HG02678 (cell line): ENCODE results near the gene MYH3.

Experiments used
- ATAC-seq: cut with Tn5 transposase; IDR thresholded peaks from one replicate; pipeline ENCODE4 v1.9.1; 2021; ENCODE audit warnings: mild to moderate bottlenecking, moderate library complexity; ENCODE audit not compliant: unreplicated experiment

The MYH3 gene

DNA sequence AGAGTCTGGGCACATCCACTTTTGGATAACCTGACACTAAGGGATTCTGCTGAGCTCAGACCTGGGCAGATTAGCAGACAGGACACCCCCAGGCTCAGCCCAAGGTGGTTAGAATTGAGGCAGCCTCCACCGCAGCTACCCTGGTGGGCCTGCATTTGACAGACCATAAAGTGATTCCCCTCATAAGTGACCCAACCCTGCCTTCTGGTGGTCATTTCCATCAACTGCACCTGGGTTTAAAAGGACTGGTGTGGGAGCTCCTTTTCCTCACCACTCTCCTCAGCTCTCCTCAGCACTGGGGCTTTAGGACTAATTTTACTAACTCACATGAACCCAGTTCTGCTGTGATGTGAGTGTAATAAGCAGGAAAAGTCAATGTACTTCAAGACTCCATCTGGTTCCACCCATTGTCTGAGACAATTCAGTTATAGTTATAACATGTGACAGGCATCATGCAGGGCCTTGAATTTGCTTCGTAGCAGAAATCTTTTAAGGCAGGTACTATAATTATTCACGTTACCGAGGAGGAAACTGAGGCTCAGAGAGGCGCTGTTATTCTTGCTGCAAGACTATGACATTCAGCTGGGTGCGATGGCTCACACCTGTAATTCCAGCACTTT is 42.5 kb downstream of the MYH3 start:
- ATAC-seq, result no peak

DNA sequence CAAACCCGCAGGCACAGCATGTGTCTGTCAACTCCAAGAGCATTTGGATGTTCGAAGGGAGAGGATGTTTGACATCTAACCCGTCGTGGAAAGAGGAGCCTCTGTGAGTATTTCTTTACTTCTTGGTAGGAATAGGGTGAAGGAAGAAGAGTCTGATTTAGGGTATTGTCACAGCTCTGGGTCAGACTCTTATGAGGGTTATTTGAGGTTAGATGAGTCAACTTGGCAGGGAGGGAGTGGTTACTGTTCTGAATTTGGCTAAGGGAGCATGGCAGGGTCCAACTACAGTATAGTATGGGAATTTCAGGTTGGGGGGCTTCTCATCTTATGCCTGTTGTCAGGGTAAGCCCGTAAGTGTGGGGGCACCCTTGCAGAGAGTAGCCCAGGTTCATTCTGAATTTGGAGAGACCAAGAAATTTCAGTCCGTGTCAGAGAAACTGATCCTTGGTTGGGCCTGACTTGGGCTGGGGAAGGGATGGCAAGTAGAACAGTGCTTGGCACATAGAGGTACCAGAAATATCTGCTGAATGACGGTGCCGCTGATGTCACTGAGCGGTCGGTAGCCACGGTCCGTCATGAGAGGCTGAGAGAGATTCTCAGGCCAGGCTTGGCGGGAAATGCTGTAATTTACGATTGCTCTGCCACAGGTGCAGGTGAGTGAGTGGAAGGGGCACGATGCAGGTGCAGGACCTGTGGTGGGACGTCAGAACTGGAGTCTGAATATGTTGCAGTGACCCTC is 43.2 kb downstream of the MYH3 start:
- no peak for ATAC-seq

DNA sequence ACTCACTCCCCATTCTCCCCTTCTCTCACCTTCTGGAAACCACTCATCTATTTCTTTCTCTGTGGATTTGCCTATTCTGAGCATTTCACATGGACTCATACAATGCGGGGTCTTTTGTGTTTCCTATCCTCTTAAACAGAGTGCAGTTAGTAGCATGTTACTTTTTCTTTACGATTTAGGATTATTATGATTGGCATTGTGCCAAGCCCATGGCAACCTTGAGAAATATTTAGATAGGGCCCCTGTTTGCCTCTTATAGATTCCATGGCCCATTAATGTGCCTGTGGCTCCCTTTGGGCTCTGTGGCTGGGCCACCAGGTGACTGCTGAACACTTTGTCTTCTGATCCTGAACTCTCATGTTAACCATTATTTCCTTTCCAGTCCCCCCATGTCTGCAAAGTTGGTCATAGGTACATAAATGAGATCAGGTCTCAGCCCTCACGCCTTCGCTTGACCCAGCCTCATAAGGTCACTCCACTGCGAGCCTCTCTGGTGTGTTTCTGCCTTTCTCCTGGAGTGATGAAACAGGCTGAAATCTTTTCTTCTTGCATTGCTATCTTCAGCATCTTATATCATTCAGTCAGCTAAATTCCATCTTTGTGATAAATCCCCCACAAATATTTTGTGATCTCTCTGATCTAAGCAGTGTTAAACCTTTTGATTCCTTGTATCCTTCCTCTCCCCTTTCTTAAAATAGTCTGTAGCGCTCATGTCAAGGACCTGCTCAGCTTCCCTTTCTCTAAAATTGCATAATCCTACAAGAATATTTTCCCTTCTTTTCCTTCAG is 44.0 kb downstream of the MYH3 start:
- no peak for ATAC-seq

DNA sequence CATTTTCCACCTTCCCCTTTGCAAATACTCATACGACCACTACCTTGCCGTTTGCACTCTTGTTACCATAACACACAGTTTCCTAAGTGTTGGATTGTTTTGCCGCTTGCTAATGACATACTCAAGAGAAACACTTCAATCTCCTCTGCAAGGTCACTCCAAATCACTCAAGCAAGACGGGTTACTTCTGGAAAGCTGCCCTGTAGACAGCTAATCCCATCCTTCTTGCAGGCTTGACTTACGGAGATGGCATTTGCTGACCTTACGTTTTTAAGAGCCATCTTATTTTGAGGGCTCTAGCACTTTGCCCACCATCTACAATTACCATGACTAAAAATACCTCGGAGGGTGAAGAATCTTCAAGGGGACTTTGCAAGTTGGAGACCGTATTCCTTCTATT is 46.2 kb downstream of the MYH3 start:
- ATAC-seq, result no peak

DNA sequence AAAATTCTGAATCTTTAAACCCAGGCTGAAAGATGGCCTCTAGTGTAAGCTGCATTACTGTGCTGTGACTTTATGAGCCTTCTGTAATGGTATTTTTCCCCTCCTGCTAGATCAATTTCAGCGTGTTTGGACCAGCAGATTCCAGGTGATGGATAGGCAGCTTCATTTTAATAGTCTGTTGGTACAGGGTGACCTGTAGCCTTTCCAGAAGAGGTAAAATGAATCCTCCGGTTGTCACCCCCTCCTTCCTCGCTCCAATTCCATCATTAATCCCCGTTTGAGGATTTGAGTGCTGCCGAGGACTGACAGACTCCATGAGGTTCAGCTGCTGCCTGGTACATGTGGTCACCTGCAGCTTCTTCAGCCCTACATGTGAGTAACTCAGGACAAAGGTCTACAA is 48.9 kb downstream of the MYH3 start:
- ATAC-seq, result no peak

DNA sequence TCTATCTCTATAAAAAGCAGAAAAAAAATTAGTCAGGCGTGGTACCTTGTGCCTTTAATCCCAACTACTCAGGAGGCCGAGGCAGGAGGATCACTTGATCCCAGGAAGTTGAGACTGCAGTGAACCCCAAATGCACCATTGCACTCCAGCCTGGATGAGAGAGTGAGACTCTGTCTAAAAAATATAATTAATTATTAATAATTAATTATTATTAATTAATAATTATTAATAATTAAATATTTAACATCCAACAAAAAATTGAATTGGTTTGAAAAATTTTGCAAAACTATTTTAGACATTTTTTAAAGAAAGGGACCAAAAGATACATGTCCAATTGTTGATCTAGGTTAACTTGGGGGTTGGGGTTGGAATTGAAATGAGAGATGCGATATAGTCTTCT is 51.0 kb downstream of the MYH3 start:
- ATAC-seq, result no peak

DNA sequence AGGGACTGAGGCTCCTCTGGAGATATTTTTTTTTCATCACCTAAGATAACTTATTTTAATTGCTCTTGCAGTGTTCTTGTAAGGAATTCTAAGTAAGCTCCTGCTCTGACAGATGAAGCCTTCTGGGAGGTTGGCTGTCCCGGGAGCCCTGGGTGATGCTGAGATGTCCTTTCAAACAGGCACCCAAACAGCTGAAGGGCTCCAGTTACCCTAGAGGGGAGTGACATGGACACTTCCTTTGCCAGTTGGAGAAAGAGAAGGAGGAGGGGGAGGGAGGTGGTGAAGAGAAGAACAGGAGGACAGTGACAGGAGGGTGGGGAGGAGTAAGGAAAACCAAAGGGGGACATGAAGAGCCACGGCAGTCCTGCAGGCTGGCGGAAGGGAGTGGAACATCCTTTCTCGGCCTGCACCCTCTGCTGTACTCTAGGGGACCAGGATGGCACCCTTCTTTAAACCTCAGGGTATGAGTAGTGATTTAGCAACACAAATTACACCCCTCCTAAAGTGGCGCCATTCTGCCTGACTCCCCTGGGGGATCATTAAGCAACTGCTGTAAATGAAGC is 51.8 kb downstream of the MYH3 start:
- no peak for ATAC-seq

DNA sequence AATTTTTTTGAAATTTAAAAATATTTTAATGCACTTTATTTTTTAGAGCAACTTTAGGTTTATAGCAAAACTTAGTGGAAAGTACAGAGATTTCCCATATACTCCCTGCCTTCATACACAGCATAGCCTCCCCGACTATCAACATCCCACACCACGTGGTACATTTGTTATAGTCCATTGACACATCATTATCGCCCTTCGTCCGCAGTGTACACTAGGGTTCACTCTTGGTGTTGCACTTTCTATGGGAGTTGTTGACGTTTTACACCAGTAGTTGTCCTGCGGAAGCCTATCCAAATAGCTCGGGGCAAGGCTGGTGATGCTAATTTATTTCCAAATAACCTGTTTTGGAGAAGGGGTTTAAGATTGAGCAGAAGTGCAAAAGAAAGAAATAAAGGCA is 52.6 kb downstream of the MYH3 start:
- no peak for ATAC-seq

DNA sequence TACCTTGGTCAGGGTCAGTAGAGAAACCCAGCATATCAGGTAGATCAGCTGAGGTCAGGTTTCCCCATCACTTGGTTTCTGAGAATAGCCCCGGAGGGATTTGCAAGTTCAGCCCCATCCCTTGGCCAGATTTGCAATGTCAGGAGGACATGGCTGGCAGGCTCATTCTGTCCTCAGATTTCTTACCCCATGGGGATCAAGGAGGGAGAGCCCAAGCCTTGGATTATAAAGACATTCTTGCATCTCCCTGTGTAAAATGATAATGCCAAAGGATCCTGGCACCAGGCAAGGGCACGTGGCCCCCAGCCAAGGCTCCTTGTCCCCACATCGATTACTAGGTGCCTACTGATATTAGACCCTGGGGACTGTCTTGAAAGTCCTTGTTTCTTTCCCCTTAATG is 53.2 kb downstream of the MYH3 start:
- no peak for ATAC-seq

DNA sequence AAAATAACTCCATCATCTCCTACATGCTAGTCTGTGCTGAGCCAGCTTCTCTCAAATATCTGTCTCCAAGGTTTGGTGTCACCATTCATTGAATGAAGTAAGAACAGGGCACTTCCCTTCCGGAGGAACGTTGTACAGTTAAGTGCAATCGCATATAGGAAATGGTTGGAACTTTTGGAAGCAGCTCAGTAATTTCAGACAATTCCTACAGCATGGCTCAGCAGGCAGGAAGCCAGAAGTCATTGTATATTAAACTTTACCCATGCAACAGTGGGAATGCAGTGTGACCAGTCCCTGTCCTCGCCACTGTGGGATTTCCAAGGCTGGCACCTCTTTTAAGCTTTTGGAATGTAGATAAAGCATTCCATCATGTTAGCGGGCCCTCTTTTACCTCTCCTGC is 56.5 kb downstream of the MYH3 start:
- no peak for ATAC-seq

DNA sequence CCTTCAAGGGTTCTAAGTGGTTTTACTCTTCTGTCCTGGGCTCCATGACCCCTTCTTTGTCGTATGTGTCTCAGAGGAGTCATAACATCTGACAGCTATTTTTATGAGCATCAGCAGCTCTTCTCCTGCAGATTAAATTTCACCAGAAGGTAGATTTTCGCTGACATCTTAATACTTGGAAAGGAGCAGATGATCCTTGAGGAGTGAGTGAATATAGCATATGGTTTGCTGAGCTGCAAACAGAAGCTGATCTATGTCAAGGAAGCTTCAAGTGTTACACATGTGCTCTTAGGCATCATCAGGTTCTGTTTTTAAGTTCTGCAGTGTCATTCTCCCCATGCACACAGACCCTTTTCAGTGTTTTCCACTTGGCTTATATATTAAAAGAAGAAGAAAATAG is 58.5 kb downstream of the MYH3 start:
- no peak for ATAC-seq

DNA sequence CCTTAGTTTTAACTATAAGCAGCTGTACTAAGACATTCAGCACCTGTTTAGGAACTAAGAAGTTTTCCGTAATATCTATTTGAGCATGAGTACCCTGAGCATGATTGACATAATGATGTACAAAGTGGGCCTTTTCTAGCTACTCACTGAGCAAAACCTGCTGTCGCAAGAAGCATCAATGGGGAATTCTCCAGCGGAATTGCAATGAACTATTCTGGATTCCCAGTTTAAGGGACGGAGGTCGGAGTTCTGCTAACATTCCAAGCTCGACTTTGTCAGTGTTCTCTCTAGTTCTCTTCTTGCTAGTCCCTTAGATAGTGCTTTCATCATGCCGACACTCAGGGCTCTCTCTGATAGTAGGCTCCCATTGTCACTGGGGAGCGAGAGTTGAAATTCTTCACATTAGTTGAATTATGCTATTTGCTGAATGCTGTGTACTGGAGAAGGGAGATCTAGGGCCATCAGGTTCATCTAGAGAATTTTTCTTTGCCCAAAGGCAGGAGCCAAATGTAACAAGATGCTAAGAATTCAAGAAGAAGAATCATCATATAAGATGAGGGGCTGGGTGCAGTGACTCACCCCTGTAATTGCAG is 67.5 kb downstream of the MYH3 start:
- ATAC-seq, result no peak

DNA sequence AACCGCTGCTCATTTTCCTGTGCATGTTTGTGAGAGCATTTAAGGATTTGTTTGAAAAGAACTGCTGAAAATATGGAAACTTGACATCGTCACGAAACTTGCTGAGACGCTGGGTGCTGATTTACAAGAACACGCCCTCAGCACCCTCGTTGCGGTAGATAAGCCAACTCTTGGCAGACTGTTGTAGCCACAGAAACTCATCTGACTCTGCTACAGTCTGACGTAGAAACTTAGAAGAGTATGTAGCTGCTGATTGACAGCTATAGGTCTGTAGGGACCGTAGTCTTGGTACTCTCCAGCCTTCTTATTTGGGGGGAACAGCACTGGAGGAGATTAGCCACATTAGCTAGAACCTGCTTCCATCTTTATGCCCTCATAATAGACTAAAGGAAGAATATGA is 71.6 kb downstream of the MYH3 start:
- ATAC-seq, result no peak

DNA sequence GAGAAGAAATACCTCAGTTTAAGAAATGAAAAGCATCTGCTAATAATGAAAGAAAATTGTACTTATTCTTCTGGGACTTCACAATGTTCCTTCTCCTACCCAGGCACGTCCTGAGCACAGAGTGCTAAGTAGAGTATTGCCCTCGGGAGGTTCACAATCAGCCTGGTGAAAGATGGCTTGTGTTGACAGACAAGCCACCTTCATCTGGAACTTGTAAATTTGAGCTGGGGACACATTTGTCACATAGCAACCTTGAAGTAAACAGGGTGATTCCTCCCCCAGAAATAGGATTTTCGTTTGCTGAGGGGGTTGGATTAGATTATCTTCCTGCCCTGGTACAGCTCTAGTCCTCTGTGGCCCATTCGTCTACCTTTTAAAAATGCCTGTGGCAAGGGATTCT is 73.3 kb downstream of the MYH3 start:
- ATAC-seq, result no peak

DNA sequence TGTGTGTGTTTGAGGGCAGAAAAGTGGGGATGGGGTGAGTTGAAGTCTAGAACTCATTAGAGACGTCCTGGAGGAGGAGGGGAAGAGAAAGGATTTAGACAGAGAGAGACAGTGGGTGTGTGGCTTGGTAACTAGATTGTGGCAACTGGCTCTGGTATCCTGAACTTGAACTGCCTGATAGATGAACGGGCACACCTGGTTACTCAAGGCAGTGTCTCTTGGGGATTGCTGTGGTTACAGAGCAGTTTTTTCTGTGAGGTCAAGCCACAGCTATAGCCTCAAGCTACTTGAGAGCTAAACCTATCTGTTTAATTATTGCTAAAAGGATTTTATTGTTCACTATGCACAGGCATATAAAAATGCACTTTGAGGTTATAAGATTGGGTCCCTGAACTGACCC is 77.8 kb downstream of the MYH3 start:
- peak; percentile 81 for ATAC-seq
